Fibroblast of lung (primary cell): ENCODE data around the gene ITIH1. TPM values are rescaled to one million over a fixed set of nuclear protein-coding genes. Genes with fewer than 3 reads are reported as not detected.

Source experiments
- DNase-seq, 2 donors: peaks; one replicate each; pipeline versions ENCODE4 v3.0.0 to v3.0.0-alpha.2; 2010; ENCODE audit warnings: low read depth in 2 of 2
- H2AFZ ChIP-seq: 2 replicates; pipeline ENCODE4 v1.5.1; 2012; ENCODE audit warnings: low read length, control low read depth, inconsistent platforms
- H3K27ac ChIP-seq: 2 replicates; pipeline ENCODE4 v1.5.1; 2011; ENCODE audit warnings: low read length, control low read depth; ENCODE audit not compliant: insufficient read depth
- H3K27me3 ChIP-seq: 2 replicates; pipeline ENCODE4 v1.5.1; 2011; ENCODE audit warnings: mild to moderate bottlenecking, low read length; ENCODE audit not compliant: control insufficient read depth, insufficient read depth
- H3K36me3 ChIP-seq: 2 replicates; pipeline ENCODE4 v1.5.1; 2011; ENCODE audit warnings: low read length; ENCODE audit not compliant: control insufficient read depth, insufficient read depth
- H3K4me1 ChIP-seq: 2 replicates; pipeline ENCODE4 v1.5.1; 2011; ENCODE audit warnings: low read length; ENCODE audit not compliant: control insufficient read depth, insufficient read depth; ENCODE audit errors: extremely low read depth
- H3K4me2 ChIP-seq: 2 replicates; pipeline ENCODE4 v1.5.1; 2011; ENCODE audit warnings: low read length, control low read depth; ENCODE audit not compliant: insufficient read depth; ENCODE audit errors: extremely low read depth
- H3K4me3 ChIP-seq, 4 experiments: fragments of 200-600 bp in 1 of 4; sonication (generic) in 1 of 4; replicated peaks in 1 of 4; 2 replicates each; pipeline ENCODE4 v1.5.1; 2011 to 2016; ENCODE audit warnings: low read length in 4 of 4, low read depth in 3 of 4, mild to moderate bottlenecking in 3 of 4, control low read depth in 2 of 4, inconsistent platforms in 1 of 4, mixed read lengths in 1 of 4; ENCODE audit not compliant: insufficient read depth in 1 of 4; ENCODE audit errors: control extremely low read depth in 1 of 4
- H3K79me2 ChIP-seq: 2 replicates; pipeline ENCODE4 v1.5.1; 2012; ENCODE audit warnings: mild to moderate bottlenecking, low read length, inconsistent platforms; ENCODE audit not compliant: control insufficient read depth, insufficient read depth
- H3K9ac ChIP-seq: 2 replicates; pipeline ENCODE4 v1.5.1; 2011; ENCODE audit warnings: mild to moderate bottlenecking, low read length, control low read depth; ENCODE audit not compliant: insufficient read depth
- H3K9me3 ChIP-seq: 2 replicates; pipeline ENCODE4 v1.5.1; 2012; ENCODE audit warnings: low read depth, low read length; ENCODE audit not compliant: control insufficient read depth, insufficient read depth
- H4K20me1 ChIP-seq: 2 replicates; pipeline ENCODE4 v1.5.1; 2011; ENCODE audit warnings: low read length; ENCODE audit not compliant: control insufficient read depth, insufficient read depth; ENCODE audit errors: extremely low read depth
- CTCF ChIP-seq, 2 donors: IDR thresholded peaks in 1 of 2; conservative IDR thresholded peaks in 1 of 2; 1 replicate in 1 of 2; 2 replicates in 1 of 2; pipeline ENCODE4 v1.5.1; 2011 to 2012; ENCODE audit warnings: low read length in 2 of 2, control low read depth in 1 of 2, inconsistent platforms in 1 of 2, low read depth in 1 of 2, mild to moderate bottlenecking in 1 of 2
- EZH2 ChIP-seq: IDR thresholded peaks from 2 replicates; pipeline ENCODE4 v1.5.1; 2012; ENCODE audit warnings: low read length, control low read depth, mild to moderate bottlenecking; ENCODE audit errors: missing control alignments
- polyA plus RNA-seq, 2 donors: library from polyadenylated mRNA; depleted of rRNA in 1 of 2; stranded (reverse) in 1 of 2; unstranded in 1 of 2; fragments of >200 nt; gene quantifications; 2 replicates each; pipeline ENCODE4 v1.2.1, GENCODE V29; 2011 to 2012; ENCODE audit warnings: missing spikeins in 1 of 2
- total RNA-seq: library from RNA; depleted of rRNA; stranded (reverse); fragments of >200 nt; gene quantifications from 2 replicates; pipeline ENCODE4 v1.2.1, GENCODE V29; 2014

Gene ITIH1
- total and polyA plus RNA-seq, 2 donors (not counting 1 experiment from before 2014, with no cell fraction given) = not detected

GRCh38 chr3:52731590-52731989, 45.8 kb upstream of the ITIH1 start:
- no peaks in the 10 kb centered on the region for H3K79me2 ChIP-seq
- no peaks in the 10 kb centered on the region for H3K9me3 ChIP-seq
- no peak for DNase-seq
- no peak overlapping the region for H2AFZ ChIP-seq
- H3K27me3 ChIP-seq = no peaks in the 10 kb centered on the region
- H3K36me3 ChIP-seq = peaks cover 2% of the 10 kb centered on the region
- no peak overlapping the region for H3K4me2 ChIP-seq
- H3K4me1 ChIP-seq = no peaks in the 10 kb centered on the region
- H4K20me1 ChIP-seq = no peaks in the 10 kb centered on the region
- H3K9ac ChIP-seq = no peak overlapping the region
- TF ChIP-seq EZH2 = no peak
- no peak for TF ChIP-seq CTCF (conservative IDR thresholded peaks at IDR 0.05 in 1 of 2, IDR thresholded peaks at IDR 0.05 in 1 of 2; ENCODE audit: low read depth in 1 of 2, low read length in 2 of 2)
- H3K27ac ChIP-seq = no peak overlapping the region
- no peak overlapping the region for H3K4me3 ChIP-seq

DNA sequence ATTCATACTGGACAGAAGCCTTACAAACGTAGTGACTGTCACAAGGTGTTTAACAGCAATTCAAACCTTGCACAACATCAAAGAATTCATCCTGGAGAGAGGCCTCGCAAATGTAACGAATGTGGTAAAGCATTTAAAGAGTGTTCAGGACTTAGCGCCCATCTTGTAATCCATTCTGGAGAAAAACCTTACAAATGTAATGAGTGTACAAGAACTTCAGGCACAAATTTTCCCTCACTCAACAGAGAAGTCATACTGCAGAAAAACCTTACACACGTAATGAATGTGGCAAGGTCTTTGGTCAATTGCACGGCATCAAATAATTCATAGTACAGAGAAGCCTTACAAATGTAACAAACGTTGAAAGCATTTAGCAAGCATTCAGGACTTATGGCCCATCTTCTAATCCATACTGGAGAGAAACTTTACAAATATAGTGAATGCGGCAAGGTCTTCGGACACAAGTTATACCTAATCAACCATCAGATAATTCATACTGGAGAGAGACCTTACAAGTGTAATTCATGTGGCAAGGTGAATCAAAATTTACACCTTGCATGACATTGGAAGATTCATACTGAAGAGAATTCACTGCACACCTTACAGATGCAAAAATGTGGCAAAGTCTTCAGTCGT, 44.0 kb upstream of the ITIH1 start:
- DNase-seq = no peak
- no peaks in the 10 kb centered on the region for H3K4me1 ChIP-seq

GRCh38 chr3:52739730-52740129, 37.7 kb upstream of the ITIH1 start:
- H3K9me3 ChIP-seq = no peaks in the 10 kb centered on the region
- no peak overlapping the region for H3K4me3 ChIP-seq
- H3K36me3 ChIP-seq = no peaks in the 10 kb centered on the region
- no peak for DNase-seq
- no peaks in the 10 kb centered on the region for H3K4me1 ChIP-seq
- TF ChIP-seq EZH2 = no peak
- TF ChIP-seq CTCF (conservative IDR thresholded peaks at IDR 0.05 in 1 of 2, IDR thresholded peaks at IDR 0.05 in 1 of 2; ENCODE audit: low read depth in 1 of 2, low read length in 2 of 2) = no peak
- H3K9ac ChIP-seq = no peak overlapping the region
- no peak overlapping the region for H3K4me2 ChIP-seq
- no peak overlapping the region for H2AFZ ChIP-seq
- no peak overlapping the region for H3K27ac ChIP-seq
- no peaks in the 10 kb centered on the region for H3K27me3 ChIP-seq
- H4K20me1 ChIP-seq = no peaks in the 10 kb centered on the region
- no peaks in the 10 kb centered on the region for H3K79me2 ChIP-seq

More for the DNA sequence above, 44.0 kb upstream of the ITIH1 start:
- H3K27me3 ChIP-seq = no peaks in the 10 kb centered on the region
- no peak overlapping the region for H3K4me3 ChIP-seq
- TF ChIP-seq EZH2 = no peak
- no peak for TF ChIP-seq CTCF (conservative IDR thresholded peaks at IDR 0.05 in 1 of 2, IDR thresholded peaks at IDR 0.05 in 1 of 2; ENCODE audit: low read depth in 1 of 2, low read length in 2 of 2)
- H3K79me2 ChIP-seq = no peaks in the 10 kb centered on the region
- H2AFZ ChIP-seq = no peak overlapping the region
- no peak overlapping the region for H3K4me2 ChIP-seq
- H3K27ac ChIP-seq = no peak overlapping the region
- peaks cover 2% of the 10 kb centered on the region for H3K36me3 ChIP-seq
- H3K9me3 ChIP-seq = no peaks in the 10 kb centered on the region
- no peak overlapping the region for H3K9ac ChIP-seq
- H4K20me1 ChIP-seq = no peaks in the 10 kb centered on the region
